ENCODE results near the gene PHF13.

DNA sequence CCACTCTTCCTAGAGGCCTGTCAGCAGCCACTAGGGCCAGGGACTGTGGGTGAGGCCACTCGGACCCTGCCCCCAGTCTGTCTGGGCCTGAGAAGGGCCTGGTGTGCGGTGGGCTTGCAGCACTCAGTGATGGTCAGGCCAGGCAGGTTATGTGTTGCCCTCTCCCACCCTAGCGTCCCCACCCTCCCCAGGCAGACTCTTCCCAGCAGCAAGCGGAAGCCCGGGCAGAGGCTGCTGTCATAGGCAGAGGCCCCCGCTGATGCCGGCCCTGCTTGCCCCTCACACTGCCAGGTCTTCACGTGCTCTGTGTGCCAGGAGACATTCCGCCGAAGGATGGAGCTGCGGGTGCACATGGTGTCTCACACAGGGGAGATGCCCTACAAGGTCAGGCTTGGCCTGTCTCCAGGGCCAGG, 27.1 kb upstream of the PHF13 start:
- TF ChIP-seq MAFK (IDR thresholded peaks at IDR 0.05; ENCODE audit: partially characterized antibody) (no peak), POLR2AphosphoS2 (conservative IDR thresholded peaks at IDR 0.05; ENCODE audit: low read length) (no peak), CHD2 (IDR thresholded peaks at IDR 0.05; ENCODE audit: low read length, partially characterized antibody) (no peak), POLR2A (IDR thresholded peaks at IDR 0.05; ENCODE audit: low read length) (no peak), MAZ (IDR thresholded peaks at IDR 0.05; ENCODE audit: borderline replicate concordance, low read depth, low read length) (no peak)
- TF ChIP-seq, protein P1, sequence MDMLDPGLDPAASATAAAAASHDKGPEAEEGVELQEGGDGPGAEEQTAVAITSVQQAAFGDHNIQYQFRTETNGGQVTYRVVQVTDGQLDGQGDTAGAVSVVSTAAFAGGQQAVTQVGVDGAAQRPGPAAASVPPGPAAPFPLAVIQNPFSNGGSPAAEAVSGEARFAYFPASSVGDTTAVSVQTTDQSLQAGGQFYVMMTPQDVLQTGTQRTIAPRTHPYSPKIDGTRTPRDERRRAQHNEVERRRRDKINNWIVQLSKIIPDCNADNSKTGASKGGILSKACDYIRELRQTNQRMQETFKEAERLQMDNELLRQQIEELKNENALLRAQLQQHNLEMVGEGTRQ (IDR thresholded peaks at IDR 0.05) = no peak
- TF ChIP-seq, protein P2, sequence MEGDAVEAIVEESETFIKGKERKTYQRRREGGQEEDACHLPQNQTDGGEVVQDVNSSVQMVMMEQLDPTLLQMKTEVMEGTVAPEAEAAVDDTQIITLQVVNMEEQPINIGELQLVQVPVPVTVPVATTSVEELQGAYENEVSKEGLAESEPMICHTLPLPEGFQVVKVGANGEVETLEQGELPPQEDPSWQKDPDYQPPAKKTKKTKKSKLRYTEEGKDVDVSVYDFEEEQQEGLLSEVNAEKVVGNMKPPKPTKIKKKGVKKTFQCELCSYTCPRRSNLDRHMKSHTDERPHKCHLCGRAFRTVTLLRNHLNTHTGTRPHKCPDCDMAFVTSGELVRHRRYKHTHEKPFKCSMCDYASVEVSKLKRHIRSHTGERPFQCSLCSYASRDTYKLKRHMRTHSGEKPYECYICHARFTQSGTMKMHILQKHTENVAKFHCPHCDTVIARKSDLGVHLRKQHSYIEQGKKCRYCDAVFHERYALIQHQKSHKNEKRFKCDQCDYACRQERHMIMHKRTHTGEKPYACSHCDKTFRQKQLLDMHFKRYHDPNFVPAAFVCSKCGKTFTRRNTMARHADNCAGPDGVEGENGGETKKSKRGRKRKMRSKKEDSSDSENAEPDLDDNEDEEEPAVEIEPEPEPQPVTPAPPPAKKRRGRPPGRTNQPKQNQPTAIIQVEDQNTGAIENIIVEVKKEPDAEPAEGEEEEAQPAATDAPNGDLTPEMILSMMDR (IDR thresholded peaks at IDR 0.05) = no peak
- TF ChIP-seq, protein P3, sequence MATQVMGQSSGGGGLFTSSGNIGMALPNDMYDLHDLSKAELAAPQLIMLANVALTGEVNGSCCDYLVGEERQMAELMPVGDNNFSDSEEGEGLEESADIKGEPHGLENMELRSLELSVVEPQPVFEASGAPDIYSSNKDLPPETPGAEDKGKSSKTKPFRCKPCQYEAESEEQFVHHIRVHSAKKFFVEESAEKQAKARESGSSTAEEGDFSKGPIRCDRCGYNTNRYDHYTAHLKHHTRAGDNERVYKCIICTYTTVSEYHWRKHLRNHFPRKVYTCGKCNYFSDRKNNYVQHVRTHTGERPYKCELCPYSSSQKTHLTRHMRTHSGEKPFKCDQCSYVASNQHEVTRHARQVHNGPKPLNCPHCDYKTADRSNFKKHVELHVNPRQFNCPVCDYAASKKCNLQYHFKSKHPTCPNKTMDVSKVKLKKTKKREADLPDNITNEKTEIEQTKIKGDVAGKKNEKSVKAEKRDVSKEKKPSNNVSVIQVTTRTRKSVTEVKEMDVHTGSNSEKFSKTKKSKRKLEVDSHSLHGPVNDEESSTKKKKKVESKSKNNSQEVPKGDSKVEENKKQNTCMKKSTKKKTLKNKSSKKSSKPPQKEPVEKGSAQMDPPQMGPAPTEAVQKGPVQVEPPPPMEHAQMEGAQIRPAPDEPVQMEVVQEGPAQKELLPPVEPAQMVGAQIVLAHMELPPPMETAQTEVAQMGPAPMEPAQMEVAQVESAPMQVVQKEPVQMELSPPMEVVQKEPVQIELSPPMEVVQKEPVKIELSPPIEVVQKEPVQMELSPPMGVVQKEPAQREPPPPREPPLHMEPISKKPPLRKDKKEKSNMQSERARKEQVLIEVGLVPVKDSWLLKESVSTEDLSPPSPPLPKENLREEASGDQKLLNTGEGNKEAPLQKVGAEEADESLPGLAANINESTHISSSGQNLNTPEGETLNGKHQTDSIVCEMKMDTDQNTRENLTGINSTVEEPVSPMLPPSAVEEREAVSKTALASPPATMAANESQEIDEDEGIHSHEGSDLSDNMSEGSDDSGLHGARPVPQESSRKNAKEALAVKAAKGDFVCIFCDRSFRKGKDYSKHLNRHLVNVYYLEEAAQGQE (IDR thresholded peaks at IDR 0.05) = no peak

All from A549 (cell line).